LoVo (cell line): Measurements from ENCODE around the gene ARSB.
"Not testable (repeated sequence)": the region's sequence is repeated elsewhere in the genome, so short reads cannot be mapped to it uniquely, and the experiment has no call there.

Experiments used
- DNase-seq: peaks from one replicate; pipeline ENCODE4 v3.0.0-alpha.2; 2016; ENCODE audit warnings: low spot score

ARSB gene

DNA sequence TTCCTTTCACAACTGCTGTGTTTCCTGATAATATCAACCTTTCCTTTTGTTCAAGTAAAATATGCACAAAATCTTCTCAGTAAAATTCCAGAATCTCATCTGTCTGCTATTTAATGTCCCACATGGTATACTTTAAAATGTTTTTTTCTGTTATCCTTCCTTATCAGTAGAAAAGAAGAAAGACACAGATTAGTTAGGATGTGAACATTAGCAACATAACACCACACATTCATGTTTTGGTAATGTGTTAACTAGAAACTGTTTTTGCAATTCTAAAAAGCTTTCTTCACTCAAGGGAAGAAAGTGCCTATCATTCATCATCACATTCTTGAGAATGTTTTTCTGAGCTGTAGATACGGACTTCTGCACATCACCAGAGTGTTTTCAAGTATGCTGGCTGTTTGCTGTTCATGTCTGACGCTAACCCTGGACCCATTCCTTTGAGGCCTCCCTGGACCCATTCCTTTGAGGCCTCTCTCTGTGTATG lies 10.5 kb upstream of the ARSB start:
- no peak for DNase-seq

DNA sequence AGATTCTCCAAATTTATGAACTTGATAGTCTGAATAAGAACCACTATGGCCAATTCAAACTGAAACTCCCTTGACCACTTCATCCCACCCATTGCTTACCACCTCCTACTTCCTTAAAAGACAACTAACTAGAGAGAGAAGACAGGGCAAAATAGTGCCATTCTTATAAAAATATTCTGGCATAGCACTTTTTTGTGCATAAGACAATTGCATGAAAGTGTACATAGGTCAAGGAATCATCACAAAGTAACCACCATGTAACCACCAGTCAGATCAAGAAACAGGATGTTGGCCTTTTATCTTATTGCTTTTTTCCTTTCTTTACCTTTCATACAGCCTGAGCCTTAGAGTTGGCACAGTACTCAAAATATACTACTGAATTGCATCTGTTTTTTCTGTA lies 8.1 kb upstream of the ARSB start:
- DNase-seq = no peak

- no peak for DNase-seq
Measured at GRCh38 chr5:78992146-78992545, 7.0 kb upstream of the ARSB start.

GRCh38 chr5:78989080-78989479 lies 4.0 kb upstream of the ARSB start:
- no peak for DNase-seq

DNA sequence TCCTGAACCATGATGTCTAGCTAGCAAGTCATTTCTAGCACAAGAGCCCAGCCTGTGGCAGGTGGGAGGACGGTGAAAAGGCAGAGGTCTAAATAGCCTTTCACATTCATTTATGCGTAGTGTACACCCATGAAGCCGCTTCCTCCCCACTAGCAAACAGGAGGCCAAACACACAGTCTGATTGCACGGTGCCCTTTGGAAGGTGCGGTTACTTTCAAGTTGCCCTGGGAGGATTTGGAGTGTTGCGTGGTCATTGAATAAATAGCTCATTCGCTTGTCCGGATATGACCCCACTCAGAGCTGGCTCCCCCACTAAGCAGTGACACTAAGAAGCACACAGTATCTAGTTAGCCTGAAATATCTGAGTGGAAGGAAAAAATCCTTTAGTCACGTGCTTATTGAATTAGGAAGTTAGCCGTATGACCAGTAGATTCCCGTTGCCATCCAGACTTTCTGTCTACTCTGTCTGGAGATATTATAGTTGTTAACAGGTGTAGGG lies 664 bp upstream of the ARSB start:
- peak; percentile 56 for DNase-seq

DNA sequence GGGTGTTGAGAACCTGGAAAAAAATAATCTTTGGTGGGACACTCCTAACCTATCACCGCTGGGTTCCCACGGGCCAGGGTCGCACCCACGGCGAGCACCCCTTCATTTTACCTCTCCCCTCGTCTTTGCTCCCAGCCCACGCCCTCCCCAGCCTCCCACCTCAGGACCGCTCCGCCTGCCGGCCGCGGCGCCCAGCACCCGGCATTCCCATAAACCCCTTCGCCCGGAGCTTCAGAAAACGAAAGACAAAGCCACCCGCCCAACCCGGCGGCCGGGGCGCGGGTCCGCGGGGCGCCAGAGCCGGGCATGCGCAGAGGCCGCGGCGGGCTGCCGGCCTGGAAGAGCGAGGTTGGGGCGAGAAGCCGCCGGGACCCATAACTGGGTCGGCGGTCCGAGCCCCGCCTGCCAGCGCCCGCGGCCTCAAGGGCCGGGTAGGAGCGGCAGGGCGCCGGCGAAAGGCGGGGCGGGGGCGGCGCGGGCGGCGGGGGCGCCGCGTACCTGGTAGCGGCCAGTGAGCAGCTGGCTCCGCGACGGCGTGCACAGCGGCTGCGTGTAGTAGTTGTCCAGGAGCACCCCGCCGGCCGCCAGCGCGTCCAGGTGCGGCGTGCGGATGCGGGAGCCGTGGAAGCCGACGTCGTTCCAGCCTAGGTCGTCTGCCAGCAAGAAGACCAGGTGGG lies 533 bp downstream of the ARSB start:
- DNase-seq = peak; percentile 94

DNA sequence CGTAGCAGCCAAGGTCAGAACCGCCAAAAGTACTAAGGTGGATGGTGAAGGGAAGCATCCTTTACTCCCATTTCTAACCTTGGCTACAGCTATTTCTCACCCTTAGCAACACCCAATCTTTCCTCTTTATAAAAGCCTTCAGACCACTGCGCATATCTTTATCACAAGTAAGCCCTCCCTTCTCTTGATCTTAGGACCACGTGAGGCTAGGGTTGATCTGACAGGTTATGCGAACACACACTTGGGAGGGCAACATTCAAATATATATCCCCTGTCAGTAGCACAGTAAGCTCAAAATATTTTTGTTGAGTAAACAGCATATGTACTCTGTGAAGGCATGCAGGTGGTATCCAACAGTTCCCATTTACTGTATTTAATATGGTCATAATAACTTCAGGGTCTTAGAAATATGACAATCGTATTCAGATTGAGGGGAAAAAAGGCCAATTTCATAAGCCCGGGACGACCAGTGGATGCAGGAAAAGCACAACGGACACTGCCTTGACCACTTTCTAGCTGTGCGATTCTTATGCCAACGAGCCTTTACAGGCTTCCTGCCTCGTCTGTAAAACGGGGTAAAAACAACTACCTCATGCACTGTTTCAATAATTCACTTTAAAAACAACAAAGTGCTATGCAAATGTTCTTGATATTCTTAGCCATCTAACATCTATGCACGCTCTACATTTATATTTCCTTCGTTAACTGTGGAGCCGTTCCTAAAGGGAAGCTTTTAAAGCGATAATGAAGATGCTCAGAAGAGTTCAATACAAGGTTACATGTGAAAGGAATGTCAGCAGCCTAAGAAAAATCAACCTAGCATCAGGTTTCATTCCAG lies 1.3 kb downstream of the ARSB start:
- DNase-seq = no peak

DNA sequence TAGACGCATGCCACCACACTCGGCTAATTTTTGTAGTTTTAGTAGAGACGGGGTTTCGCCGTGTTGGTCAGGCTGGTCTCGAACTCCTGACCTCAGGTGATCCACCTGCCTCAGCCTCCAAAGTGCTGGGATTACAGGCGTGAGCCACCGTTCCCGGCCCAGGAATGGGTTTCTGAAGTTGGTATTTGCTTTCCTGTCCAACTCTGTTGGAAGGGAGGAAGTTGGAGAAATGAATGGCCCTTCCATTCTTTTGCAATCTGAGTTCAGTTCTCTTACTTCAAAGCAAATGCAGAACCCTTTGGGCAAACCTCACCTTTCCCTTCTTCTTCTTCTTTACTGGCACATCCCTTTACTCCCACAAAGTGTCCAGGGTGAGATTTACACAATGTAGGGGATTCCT lies 1.9 kb downstream of the ARSB start:
- not testable (repeated sequence) for DNase-seq

DNA sequence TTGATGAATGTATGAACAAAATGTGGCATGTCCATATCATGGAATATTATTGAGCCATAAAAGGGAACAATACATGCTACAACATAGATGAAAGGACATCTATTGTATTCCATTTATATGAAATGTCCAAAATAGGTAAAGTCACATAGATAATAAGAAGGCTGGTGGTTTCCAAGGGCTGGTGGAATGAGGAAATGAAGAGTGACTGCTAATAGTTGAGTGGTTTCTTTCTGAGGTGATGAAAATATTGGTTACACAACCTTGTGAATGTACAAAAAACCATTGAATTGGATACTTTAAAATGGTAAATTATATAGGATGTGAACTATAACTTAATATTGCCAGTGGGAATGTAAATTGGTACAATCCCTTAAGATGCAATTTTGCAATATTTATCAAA lies 5.2 kb downstream of the ARSB start:
- no peak for DNase-seq

DNA sequence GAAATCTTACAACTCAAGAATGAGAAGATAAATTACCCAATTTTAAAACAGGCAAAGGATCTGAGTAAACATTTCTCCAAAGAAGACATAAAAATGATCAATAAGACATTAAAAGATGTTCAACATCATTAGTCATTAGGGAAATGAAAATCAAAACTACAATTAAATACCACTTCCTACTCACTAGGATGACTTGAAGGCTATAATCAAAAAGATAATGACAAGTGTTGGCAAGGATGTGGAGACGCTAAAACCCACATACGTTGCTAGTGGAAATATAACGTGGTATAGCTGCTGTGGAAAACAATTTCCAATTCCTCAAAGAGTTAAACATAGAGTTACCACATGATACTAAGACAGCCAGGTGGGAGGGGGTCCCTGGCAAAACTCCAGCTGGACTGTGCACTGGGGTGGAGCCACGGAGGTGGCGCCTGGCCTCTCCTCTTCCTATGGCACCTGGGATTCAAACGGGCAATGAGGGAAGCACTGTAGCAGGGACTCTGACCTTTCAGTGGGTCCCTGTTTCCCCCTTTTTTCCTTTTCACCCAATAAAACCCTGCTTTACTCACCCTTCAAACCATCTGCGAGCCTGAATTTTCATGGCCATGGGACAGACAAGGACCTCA lies 5.9 kb downstream of the ARSB start:
- no peak for DNase-seq

DNA sequence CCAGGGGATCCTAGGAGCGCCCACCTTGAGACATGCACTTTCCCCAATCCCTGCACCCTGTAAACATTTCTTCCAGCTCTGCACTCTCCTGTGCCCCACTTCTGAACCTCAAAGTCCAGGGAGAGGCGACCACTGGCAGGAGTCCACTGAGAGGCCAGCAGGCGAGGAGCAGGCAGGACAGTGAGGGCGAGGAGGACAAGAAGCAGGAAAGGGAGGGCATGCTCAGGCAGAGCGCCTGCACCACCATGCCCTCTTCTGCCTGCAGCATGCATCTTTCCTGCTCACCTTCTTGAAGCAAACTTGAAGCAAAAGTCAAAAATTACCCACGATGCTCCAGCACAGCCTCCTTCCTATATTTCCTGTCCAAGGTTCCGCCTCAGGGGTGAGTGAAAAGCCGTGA lies 10.1 kb downstream of the ARSB start:
- DNase-seq = no peak

DNA sequence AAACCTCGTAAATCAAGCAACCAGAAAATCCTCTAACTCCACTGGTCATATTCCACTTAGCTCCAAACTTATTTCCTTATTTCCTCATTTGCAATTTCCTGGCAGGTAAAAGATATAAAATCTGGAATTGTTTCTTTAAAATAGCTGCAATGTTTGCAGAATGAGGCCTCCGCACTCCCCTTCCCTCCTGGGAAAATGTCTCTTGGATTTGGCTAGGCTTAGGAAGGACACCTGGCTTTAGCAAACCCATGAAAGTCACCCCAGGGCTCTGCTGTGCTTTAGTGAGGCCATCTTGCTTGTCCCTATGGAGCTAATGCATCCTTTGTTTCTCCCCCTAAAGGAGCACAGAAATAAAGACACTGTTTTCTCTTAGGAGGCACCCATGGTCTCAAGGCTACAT lies 10.5 kb downstream of the ARSB start:
- no peak for DNase-seq

DNA sequence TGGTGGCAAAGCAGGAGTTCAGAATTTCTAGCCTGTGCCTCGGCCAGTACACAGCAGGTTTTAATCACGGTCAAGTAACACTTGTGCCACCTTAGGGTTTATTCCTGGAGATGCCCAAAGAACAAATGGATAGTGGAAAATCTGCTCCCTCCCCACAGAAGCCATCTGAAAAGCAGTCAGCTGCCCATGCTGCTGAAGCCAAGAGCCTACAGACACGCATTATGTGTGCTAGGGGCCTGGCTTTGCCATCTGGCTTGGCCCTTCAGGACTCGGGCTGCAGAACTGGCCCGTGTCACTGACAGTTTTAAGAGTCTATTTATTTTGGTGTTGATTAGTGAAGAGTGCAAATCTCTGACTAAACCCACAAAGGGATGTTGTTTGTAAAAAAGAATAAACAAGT lies 11.1 kb downstream of the ARSB start:
- DNase-seq = no peak

GRCh38 chr5:78972654-78973428 lies 12.3 kb downstream of the ARSB start:
- peak; percentile 5 for DNase-seq

GRCh38 chr5:78971998-78972397 lies 13.1 kb downstream of the ARSB start:
- DNase-seq = no peak

- no peak for DNase-seq
Measured at GRCh38 chr5:78968781-78969180, 16.3 kb downstream of the ARSB start.

DNA sequence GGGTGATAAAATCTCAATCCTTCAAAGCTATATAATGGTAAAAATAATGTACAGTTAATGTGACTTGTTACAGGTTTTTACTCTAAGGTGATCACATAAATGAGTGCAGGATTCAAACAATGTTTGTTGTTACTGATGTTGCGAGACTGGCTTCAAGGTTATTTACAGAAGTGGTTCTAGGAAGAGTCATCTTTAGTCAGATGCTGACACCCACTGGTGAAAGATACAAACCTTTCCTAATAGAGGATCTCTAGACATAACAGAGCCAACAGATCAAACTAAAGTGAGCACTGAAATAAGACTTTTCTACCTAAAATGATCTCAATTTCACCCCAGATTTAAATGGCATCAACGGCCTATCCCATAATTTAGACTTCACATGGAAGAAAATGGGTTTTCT lies 20.2 kb downstream of the ARSB start:
- DNase-seq = peak; percentile 69

- DNase-seq = no peak
Measured at GRCh38 chr5:78961743-78962142, 23.4 kb downstream of the ARSB start.

GRCh38 chr5:78959767-78960166 lies 25.3 kb downstream of the ARSB start:
- no peak for DNase-seq

DNA sequence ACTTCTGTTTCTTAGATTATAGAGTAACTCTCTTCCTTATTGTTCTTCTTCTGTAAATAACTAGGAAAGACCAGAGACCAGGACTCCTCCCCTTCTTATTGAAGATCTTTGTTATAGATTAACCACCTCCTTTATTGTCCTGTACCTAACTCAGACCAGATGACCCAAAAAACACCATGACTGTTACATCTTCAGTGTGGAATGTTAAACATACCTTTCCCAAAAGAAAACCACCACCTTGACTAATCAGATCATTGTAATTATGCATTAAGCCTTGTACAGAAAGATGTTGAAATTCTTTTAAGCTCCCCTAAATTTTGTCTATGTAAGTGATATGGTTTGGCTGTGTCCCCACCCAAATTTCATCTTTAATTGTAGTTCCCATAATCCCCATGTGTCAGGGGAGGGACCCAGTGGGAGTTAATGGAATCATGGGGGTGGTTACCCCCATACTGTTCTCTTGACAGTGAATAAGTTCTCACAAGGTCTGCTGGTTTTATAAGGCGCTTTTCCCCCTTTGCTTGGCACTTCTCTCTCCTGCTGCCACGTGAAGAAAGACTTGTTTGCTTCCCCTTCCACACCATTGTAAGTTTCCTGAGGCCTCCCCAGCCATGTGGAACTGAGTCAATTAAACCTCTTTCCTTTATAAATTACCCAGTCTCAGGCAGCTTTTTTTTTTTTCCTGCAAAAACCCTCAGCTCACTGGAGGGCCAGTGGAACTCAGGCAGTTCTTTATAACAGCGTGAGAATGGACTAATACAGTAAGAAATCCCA lies 26.3 kb downstream of the ARSB start:
- no peak for DNase-seq

DNA sequence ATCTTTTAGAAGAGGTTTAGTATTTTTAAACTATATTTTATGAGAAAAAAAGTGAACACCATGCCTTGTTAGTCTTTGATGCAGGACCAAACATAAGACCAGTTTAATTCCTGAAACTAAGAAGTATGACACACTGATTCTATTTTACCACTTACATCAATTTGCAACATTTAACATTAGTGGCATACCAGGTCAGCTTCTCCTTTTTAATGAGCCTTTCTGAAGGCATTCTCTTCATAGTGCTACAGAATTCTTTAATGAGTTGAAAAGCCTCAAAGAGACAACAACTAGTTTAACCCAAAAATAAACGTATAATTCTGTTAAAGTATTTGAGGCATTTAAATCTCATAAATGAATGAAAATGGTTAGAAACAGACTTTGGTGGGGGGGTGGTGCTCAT lies 28.2 kb downstream of the ARSB start:
- DNase-seq = no peak
